ENCODE measurements around the gene OLA1. TPM values are rescaled to one million over a fixed set of nuclear protein-coding genes. Genes with fewer than 3 reads are reported as not detected.

The OLA1 gene
- total and polyA plus RNA-seq, 2 of the 13 experiments (the other 11 are each of a cell fraction or from before 2014, with no cell fraction given): 153 to 241 TPM

DNA sequence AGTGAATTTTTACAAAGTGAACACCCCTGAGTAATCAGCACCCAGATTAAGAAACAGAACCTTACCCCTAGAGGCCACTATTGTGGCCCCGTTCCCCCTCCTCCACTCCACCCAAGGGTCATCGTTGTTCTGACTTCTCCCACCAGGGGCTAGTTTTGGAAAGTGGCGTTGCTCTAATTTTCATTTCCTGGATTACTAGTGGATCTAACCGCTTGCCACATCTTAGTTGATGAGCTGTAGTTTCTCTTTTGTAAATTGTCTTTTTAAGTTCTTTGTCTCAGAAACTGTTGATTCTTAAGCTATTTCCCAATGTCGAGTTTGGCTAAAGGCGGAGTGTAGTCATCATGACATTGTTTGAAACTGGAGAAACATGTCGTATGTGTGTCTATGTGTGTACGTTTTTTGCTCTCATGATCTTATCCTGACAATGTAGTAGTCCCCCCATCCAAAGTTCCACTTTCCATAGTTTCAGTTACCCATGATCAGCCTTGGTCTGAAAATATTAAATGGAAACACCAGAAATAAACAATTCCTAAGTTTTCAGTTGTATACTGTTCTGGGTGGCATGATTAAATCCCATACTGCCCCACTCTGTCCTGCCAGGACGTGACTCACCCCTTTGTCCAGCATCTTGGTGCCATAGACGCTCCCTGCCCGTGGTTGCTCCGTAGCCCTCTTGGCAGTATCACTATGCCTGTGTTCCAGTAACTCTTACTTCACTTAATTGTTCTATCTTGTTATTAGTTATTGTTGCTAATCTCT lies 212.2 kb downstream of the OLA1 start:
- peaks cover 36% of the 10 kb centered on the region for H3K4me1 ChIP-seq (ENCODE audit: insufficient read depth, low read length)
- ATAC-seq: no peak; the same call in 2 of the 3 replicates

More for the DNA sequence above, 212.2 kb downstream of the OLA1 start:
- Histone ChIP-seq H3K4me2 (ENCODE audit: low read depth, low read length) (0 out of 2 replicates have a peak overlapping the region, but pooled peaks have one; percentile 4), H3K4me3 (replicated peaks in 1 of 3; ENCODE audit: insufficient read depth in 1 of 3, low read depth in 2 of 3, low read length in 3 of 3) (no peak overlapping the region), H4K20me1 (ENCODE audit: insufficient read depth, low read length) (no peaks in the 10 kb centered on the region), H3K9ac (ENCODE audit: insufficient read depth, low read depth, low read length) (no peak overlapping the region), H3K27me3 (ENCODE audit: control insufficient read depth in 1 of 2, insufficient read depth in 2 of 2, low read length in 2 of 2) (peaks cover 0 to 8% of the 10 kb centered on the region in 2 experiments; a peak in 2 of 5 replicates), H3K9me3 (ENCODE audit: low read length) (no peaks in the 10 kb centered on the region), H3K36me3 (replicated peaks in 1 of 2; ENCODE audit: control insufficient read depth in 1 of 2, insufficient read depth in 2 of 2, low read length in 2 of 2) (no peaks in the 10 kb centered on the region), H3K79me2 (ENCODE audit: insufficient read depth, low read length) (no peaks in the 10 kb centered on the region), H3K27ac (ENCODE audit: extremely low read length, insufficient read depth, low read length) (no peak overlapping the region), H2AFZ (ENCODE audit: low read length) (no peak overlapping the region)
- TF ChIP-seq PCBP2 (optimal IDR thresholded peaks at IDR 0.05; ENCODE audit: low read depth, low read length, poor library complexity, severe bottlenecking) (no peak), FOSL1 (CRISPR knock-in tag; IDR thresholded peaks at IDR 0.05; ENCODE audit: borderline replicate concordance) (no peak), MZF1 (CRISPR knock-in tag; IDR thresholded peaks at IDR 0.05; ENCODE audit: borderline replicate concordance) (no peak), ZNF263 (CRISPR knock-in tag; IDR thresholded peaks at IDR 0.05) (no peak), ZNF678 (CRISPR knock-in tag; IDR thresholded peaks at IDR 0.05) (no peak), ZNF30 (CRISPR knock-in tag; IDR thresholded peaks at IDR 0.05) (no peak), ZFP36L2 (CRISPR knock-in tag; IDR thresholded peaks at IDR 0.05) (no peak), ZNF775 (CRISPR knock-in tag; IDR thresholded peaks at IDR 0.05; ENCODE audit: borderline replicate concordance) (no peak), ZC3H13 (CRISPR knock-in tag; IDR thresholded peaks at IDR 0.05) (no peak), HOXA9 (CRISPR knock-in tag; IDR thresholded peaks at IDR 0.05; ENCODE audit: borderline replicate concordance) (no peak)
- TF ChIP-seq, protein P1, sequence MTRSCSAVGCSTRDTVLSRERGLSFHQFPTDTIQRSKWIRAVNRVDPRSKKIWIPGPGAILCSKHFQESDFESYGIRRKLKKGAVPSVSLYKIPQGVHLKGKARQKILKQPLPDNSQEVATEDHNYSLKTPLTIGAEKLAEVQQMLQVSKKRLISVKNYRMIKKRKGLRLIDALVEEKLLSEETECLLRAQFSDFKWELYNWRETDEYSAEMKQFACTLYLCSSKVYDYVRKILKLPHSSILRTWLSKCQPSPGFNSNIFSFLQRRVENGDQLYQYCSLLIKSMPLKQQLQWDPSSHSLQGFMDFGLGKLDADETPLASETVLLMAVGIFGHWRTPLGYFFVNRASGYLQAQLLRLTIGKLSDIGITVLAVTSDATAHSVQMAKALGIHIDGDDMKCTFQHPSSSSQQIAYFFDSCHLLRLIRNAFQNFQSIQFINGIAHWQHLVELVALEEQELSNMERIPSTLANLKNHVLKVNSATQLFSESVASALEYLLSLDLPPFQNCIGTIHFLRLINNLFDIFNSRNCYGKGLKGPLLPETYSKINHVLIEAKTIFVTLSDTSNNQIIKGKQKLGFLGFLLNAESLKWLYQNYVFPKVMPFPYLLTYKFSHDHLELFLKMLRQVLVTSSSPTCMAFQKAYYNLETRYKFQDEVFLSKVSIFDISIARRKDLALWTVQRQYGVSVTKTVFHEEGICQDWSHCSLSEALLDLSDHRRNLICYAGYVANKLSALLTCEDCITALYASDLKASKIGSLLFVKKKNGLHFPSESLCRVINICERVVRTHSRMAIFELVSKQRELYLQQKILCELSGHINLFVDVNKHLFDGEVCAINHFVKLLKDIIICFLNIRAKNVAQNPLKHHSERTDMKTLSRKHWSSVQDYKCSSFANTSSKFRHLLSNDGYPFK (CRISPR knock-in tag; IDR thresholded peaks at IDR 0.05; ENCODE audit: borderline replicate concordance): no peak
- TF ChIP-seq, protein P2, sequence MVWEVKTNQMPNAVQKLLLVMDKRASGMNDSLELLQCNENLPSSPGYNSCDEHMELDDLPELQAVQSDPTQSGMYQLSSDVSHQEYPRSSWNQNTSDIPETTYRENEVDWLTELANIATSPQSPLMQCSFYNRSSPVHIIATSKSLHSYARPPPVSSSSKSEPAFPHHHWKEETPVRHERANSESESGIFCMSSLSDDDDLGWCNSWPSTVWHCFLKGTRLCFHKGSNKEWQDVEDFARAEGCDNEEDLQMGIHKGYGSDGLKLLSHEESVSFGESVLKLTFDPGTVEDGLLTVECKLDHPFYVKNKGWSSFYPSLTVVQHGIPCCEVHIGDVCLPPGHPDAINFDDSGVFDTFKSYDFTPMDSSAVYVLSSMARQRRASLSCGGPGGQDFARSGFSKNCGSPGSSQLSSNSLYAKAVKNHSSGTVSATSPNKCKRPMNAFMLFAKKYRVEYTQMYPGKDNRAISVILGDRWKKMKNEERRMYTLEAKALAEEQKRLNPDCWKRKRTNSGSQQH (CRISPR knock-in tag; IDR thresholded peaks at IDR 0.05; ENCODE audit: low read depth): no peak
- TF ChIP-seq, protein P3, sequence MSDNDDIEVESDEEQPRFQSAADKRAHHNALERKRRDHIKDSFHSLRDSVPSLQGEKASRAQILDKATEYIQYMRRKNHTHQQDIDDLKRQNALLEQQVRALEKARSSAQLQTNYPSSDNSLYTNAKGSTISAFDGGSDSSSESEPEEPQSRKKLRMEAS (IDR thresholded peaks at IDR 0.05): no peak
- TF ChIP-seq, protein P4, sequence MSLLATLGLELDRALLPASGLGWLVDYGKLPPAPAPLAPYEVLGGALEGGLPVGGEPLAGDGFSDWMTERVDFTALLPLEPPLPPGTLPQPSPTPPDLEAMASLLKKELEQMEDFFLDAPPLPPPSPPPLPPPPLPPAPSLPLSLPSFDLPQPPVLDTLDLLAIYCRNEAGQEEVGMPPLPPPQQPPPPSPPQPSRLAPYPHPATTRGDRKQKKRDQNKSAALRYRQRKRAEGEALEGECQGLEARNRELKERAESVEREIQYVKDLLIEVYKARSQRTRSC (CRISPR knock-in tag; IDR thresholded peaks at IDR 0.05; ENCODE audit: low read depth): no peak
- POLR2A ChIA-PET: no interaction called here
- intact Hi-C loops (cut with micrococcal nuclease; ENCODE audit: unreplicated experiment) (no loop called here), in situ Hi-C loops (cut with HindIII; ENCODE audit: extremely low pct_ligation_motif_present, low pct_unique_long_range_greater_than_20kb) (no loop called here)
- WGBS (ENCODE audit: low lambda C conversion rate): 46% methylated on average over 12 of the region's 12 CpGs
- FAIRE-seq (peak; percentile 12), DNase-seq (ENCODE audit: low spot score) (no peak)
- CTCF ChIA-PET (ENCODE audit: low intra/inter-chr PET ratio, low total read pairs): no interaction called here
- no TSS peak for BruUV-seq (replicated peaks)

All from HepG2 (cell line).